Activated CD8-positive, alpha-beta memory T cell treated with anti-CD3 and anti-CD28 coated beads, Interleukin-2, amount 50 U/mL, for 24 hours (primary cell): ENCODE data around the gene GFRA1.
"Not testable (repeated sequence)": the region's sequence is repeated elsewhere in the genome, so short reads cannot be mapped to it uniquely, and the experiment has no call there.

Experiments
- DNase-seq: peaks from one replicate; pipeline ENCODE4 v3.0.0-alpha.2; 2020; ENCODE audit errors: extremely low read depth

The GFRA1 gene

DNA sequence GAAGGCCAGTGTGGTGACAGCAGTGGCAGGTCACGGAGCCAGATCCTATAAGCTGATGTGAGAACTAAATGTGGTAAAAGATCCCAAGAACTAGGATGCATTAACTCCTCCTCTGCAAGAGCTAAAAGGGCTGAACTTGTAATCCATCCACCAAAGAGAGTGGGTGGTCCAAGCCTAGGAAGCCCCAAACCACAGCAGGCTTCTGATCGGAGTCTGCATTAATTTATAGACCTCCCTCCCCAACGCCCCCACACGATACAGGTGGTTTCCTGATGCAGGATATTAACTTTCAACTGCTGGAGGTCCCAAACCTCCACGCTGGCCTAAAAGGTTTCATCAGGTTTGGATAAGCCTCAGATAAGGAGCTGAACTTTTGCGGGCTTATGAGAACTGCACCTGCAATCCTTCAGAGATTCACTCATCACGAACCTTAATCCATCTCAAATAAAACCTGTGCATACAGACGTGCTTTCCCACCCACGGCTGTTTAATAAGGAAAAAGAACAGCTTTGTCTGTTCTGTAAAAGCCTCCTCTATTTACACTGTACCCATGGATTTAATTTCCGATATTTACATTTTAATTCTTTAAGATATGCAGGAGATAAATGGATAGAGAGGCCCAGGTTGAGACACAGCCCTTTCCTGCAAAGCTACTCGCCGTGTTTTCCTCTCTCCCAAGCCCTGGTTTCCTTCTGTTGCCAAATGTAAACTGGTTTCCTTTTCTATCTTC lies 74.9 kb downstream of the GFRA1 start:
- DNase-seq, result no peak

DNA sequence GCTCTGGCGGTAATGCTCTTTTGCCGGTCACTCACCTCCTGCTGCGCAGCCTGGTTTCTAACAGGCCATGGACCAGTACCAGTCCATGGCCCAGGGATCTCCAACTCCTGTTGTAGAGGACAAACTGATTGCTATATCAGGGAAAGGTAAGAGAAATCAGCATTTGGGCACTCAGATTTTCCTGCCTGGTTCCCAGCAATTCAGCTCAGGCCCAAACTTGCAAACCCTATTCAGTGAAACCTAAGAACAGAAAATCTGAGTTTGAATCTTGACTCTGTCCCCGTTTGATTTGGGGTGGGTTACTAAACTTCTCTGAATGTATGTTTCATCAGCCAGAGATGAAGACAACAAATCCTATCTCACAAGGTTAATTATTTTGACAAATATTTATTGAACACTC lies 77.4 kb downstream of the GFRA1 start:
- DNase-seq, result no peak

DNA sequence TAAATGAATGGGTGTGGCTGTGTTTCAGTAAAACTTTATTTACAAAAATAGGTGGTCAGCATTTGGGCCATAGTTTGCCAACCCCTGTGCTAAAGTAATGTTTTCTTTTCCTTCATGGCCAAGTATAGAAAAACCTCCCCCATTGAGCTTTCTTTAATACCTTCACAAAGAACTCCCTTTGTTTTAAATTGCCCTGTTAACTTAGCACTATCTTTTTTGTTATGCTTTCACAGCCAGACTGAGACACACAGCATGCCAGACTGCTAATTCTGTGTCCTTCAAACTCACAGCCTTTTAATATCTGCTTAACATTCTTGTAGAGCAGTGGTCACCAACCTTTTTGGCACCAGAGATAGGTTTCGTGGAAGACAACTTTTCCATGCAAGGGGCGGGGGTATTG lies 78.0 kb downstream of the GFRA1 start:
- DNase-seq, result no peak

DNA sequence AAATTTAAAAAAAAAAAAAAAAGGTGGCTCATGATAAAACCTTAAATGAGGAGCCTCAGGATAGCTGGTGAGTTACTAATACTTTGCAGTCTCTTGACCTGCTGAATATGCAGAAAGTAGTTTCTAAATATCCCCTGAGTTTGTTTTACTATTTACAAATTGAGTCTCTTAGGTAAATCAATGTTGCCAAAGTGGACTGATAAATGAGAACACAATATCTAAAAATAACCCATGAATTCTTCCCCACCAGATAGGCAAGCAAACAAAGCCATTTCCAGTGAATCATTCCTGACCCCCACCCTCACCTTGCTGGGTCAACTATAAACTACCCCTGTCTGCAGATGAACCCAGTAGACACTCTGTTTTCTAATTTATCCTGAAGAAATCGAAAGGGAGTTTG lies 78.9 kb downstream of the GFRA1 start:
- no peak for DNase-seq

DNA sequence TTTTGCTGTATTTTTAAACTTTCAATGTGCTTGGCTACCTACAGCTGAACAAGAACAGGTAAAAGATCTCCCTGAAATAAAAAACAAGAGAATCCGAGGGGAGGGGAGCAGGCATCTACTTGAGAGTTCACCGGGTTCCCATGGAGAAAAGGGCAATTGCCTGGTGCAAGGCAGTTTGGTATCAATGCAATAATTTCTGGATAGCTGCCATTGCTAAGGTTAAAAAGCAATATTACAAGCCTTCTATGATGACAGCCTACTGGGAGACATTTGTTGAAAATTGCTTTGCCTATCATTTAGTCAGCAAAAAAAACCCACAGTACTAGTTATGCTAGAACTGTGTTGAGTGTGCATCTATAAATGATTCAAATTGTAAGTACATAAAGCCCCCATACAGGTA lies 82.1 kb downstream of the GFRA1 start:
- no peak for DNase-seq

DNA sequence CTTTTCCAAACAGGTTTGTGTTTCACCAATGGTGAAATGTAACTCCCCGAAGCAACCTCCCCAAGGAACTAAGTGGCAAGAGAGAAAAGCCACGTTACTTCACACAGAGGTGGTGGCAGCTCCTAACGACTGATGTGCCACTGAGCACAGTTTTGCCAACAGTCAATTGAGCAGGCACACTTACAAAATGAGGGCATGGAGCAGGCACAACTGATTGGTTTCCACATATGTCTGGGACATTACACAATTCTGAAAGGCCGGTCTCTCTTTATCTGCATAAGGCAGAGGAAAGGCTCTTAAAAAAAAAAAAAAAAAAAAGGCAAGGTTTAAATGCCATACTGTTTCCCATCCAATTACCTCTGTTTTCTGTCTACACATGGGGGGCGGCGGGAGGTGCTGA lies 86.7 kb downstream of the GFRA1 start:
- no peak for DNase-seq

DNA sequence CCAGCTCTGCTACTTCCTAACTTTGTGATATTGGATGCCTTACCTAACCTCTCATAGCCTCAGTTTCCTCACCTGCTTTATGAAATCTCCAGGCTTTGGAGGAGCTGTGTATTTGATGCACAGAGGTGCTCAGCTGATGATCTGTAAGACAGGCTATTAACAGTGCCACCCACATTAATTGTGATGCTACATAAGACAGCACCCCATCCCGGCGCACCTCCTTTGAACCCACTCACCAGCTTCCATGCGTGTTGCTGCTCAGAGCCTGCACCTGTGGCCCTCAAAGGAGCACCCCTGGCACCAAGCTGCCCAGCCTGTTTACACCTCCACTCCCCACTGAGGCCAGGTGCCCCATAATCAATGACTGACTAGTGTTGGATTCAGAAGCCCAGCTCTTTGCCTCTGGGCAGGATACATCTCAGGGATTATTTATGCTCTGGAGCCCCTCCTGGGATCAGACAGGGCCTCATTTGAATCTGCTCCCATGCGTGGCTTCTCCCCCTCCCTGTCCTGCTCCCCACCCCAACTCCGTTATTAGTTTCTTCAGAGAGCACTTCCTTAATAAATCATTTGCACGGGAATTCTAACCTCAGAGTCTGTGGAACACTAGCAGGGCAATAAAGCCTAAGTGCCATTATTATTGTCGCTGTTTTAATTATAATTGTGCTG lies 87.7 kb downstream of the GFRA1 start:
- DNase-seq, result no peak

DNA sequence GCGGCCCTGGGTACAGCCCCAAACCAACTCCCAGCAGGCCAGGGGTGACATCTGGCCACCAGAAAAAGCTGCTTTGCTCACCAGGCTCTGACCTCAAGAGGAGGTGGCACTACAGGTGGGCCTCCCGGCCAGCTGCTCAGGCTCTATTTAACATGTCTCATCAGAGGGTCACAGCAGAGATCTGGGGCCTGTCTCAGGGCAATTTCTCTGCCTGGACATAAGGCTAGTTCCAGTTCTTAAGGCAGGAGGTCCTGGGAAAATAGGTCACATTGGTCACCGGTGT lies 88.6 kb downstream of the GFRA1 start:
- DNase-seq, result no peak

DNA sequence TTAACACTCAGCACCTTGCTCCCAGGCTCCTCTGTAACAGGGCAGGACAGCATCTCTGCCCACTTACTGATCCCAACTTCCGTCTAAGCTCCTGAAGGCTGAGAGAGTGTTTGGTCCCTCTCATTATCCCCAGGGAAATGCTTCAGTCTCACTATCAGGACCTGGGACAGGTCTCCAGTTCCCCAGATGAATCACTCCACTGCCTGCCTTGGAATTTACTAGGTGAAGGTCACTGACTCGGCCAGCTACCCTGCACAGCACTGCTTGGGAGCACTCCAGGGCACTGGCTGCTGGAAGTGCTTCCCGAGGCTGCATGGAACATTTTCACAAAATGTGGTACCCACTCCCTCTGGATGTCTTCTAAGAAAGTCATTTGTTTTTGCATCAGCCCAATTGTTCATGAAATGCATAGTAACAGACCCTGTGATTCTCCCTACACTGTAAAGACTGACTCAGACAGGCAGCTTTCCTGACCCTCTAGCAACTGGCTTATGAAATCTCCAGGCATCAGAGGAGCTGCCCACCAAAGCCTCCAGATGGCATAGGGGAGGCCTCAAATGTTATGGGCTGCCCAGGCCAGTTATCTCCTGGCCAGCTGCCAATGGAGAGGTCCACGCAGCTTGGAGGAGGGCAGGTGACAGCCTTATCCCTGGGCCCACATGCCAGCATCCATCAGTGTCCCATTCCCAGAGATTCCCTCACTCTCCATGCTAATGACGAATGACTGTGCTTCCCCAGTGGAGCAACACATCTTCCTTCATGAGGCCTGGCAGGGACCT lies 89.1 kb downstream of the GFRA1 start:
- DNase-seq, result no peak

DNA sequence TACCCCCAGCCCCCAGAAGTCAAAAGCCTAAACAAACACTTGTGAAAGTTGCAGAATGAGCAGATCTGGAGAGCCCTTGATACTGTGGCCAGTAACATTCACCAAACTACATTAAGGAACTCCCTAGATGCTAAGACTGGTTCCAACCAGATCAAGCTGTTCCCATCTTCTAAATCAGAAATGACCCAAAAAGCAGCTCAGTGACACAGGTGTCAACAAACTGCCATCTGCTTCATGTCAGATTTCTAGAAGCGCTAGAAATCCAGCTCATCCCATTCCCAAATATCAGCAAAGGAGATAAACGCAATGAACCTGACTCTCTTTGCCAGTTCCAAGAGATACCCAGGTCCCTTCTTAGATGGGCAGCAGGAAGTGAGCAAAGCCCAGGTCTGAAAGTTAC lies 90.6 kb downstream of the GFRA1 start:
- DNase-seq, result no peak

DNA sequence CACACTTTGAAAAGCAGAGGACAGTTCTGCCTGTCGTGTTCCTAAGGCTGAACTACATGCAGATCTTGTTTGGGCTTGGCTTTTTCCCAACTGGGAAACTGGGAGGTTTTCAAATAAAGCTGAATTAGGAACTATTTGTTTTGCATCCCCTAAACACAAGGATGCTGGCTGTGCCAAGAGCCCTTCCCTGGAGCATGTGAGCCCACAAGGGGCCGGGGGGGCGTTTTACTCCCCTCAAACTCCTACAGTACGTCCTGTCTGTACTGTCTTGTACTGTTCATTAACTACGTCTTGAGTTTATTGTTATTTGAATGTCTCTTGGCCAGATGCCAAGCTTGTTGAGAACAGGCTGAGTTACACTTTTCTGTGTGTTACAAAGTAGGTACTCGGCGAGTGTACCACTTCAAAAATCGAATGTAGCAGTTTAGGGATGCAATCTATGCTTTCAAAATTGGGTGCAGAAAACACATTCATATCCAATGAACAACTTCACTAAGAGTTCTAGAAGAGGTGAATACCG lies 94.9 kb downstream of the GFRA1 start:
- DNase-seq, result no peak

DNA sequence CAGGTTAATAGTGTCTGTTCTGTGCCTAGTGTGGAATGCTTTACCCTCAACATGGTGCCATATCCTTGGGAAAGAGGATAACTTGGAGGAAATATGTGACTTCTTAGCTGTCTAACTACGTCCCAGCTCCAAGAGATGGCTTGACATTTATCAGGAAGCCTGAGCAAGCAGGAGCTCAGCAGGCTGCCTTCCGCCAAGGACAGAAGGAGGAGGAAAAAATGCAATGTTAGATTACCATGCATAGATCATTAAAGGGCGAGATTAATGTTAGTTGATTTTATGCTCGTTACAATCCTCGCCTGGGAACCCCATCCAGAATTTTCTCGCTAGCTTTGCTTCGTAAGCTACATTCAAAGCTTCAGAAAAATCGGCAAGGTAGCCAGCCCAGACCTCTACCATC lies 97.8 kb downstream of the GFRA1 start:
- DNase-seq, result no peak

DNA sequence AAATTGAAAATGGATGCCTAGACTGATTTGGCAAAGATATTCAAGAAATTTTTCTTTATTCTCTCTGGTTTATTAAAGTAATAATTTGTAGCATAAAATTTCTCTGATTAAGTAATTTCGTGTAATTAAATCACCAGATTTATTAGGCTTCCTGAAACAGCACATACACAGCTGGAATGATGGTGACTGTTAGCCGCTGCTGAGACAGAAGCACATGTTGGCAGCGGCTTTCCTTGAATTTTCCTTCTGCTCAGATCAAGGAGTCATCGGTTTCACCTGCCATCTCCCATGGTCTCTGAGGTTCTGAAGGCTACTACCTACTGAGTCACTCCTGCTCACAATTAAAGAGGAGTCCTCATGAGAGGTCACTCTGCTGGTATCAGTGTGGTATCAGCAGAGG lies 101.5 kb downstream of the GFRA1 start:
- DNase-seq, result no peak

DNA sequence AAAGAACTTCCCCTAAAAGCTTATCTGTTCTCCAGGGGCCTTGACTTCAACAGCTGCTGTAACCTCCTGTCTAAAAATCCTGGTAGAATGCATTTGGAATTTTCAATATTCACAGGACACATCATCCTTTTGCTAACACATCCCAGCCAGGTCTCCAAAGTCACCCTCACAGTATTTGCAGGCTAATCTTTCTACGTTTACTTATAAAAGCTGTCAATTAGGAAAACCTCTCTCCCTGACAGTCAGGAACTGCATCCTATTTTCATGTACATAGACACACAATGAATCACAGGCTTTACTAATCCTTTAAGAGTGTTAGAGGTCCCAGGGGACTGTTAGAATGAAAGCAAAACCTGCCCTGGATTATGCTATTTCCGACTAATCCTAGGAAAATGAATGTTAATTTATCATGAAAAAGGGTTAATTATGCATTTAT lies 102.2 kb downstream of the GFRA1 start:
- DNase-seq, result no peak

DNA sequence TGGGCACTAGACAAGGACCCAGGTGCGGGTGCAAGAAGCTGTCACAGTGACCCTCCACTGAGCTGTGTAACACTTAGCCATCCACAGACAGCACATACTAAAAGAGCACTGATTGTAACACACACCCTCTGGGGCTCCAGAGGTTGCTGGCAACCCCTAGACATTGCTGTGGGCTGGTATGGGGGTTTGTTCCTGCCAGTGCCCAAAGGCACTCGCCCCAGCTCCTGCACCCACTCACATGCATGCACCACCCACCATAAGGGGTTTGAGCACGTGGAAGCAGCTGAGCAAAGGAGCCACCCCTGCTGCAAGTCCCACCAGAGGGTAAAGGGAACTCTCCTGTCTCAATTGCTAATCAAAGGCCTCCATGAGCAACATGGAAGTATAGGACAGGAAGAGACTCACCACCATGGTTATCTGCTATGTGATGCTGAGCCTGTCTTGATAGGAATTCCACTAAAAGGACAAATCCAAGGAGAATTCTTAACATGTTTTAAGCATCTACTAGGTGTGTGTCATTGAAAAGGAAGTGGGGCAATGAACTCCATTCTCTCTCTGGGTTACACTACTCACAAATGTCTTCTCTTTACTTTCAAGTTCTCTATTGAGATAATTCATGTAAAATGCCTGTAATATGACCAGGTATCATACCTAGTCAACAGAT lies 103.1 kb downstream of the GFRA1 start:
- DNase-seq, result no peak

DNA sequence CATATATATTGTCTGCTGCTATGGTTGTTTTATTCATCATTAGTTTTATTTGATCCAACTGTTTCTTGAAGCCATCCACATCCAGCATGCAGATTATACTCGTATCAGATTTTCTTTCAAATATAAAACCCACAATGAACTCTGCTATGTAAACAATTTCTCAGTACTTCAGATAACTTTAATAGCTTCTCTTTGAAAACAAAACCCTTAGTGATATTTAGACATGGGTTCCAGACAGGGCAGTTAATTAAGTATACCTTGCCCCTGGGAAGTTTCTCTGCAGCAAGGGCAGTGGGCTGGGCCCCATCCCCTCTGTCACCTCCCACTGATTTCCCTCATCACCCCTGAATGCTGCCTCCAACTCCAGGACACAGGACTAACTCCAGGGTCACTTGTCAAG lies 104.3 kb downstream of the GFRA1 start:
- DNase-seq, result no peak

DNA sequence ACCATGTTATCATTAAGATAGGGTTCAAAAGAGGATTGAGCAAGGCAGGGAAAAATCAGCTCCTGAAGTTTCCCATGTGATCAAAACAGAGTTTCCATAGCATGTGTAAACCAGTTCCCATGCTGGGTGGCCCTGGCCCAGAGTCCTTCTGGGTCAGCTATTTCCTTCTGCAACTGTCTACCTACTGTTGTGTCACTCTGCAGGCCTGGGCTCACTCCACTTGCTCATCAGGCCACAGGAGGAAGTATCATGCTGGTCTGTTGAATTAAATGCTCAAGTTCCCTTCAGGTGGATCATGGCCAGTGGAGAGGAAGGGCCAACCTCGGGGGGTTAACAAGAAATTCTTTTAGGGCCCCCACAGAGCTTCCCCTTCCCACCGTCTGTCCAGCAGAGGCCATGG lies 104.7 kb downstream of the GFRA1 start:
- DNase-seq, result no peak

DNA sequence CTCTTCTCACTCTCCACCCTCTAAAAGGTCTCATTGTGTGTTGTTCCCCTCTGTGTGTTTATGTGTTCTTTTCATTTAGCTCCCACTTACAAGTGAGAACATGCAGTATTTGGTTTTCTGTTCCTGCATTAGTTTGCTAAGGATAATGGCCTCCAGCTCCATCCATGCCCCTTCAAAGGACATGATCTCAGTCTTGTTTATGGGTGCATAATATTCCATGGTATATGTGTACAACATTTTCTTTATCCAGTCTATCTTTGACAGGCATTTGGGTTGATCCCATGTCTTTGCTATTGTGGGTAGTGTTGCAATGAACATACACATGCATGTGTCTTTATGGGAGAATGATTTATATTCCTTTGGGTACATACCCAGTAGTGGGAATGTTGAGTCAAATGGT lies 107.1 kb downstream of the GFRA1 start:
- not testable (repeated sequence) for DNase-seq

DNA sequence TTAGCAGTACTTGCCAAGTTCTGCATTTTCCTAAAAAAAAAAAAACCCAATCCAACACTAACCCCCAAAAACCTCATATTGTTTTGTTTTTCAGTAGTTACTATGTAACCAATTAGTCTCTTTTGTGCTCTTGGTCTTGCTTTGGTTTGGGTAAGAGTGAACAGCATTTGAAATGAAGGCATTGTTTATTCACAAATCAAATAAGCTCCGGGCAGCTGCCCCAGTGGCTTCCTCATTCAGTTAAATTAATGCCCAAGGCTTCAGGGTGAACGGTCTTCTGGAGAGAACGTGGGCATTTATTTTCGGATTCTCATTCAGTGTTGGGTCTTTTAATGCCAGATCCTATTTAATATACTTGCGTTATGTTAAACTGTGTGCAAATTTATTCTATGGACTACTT lies 108.7 kb downstream of the GFRA1 start:
- DNase-seq, result no peak

DNA sequence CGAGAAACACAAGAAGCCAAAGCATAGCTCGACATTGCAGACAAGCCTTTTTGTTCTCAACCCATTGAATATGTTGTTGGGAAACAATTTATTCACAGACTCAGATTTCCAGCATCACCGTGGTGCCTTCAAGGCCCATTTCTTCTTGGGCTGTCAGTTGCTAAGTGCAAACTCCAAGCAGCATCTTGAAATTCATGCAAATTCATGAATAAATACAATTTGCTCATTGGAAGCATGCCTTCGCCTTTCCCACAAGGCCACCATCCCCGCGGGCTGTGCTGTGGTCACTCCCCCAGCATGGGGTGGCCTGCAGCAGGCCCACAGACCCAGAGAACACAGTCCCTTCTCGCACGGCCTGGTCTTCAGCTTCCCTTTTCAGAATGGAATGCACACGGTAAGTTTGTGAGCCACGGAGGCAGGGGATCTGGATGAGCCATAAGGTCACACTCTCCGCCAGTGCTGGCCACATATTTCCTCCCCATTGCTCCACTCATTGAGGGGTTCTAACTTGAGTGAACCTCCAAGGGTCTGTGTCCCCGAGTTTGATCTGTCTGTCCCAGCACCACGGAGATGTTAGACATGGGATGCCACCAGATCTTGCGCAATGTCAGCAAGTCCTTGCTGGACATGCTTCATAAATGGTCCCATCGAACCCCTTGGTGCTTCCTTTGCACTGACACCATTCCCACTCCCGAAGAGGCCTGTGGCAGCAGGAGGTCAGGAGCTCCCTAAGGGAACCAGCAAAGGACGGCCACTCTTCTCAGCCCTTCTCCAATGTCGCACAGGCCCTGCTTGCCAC lies 109.5 kb downstream of the GFRA1 start:
- DNase-seq, result no peak

DNA sequence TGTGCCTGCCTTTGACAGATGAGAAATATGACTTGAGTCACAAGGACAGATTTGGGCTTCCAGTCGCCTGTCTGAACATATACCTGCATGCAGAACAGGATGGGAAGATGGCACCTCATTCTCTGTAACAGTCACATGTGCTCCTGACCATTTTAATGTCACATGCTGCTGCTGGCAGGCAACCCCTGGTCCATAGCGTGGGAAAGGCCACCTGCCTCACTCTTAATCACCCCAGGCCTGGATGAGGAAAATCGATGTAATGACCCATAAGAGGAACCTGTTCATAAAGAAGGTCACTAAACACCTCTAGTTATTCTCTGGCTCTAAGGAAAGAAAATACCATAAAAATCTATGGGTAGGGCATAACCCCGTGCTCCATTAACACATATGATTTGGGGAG lies 110.2 kb downstream of the GFRA1 start:
- no peak for DNase-seq

DNA sequence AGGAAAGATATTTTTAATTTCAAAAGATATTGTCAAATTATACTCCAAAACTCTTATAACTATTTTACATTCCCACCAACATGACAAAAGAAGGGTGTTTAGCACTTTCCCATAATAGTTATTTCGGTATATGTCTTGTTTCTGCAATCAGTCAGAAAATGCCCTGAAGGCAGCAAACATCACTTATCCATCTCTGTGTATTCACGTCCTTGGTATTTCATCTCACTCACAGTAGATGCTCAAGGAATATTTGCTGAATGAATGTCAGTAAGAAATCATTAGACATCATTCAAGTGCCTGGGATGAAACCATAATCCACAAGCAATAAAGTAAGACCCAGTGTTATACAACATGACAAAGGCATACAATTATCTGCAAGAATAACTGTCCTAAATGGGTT lies 112.7 kb downstream of the GFRA1 start:
- no peak for DNase-seq
